GM12873 (cell line): Measurements from ENCODE around the gene PLEKHA1.

Source experiments
- TF ChIP-seq, protein P1 (sequence below): IDR thresholded peaks from 2 replicates; pipeline ENCODE4 v1.5.1; 2012; ENCODE audit warnings: low read depth, mild to moderate bottlenecking, moderate library complexity, low read length, control low read depth; ENCODE audit not compliant: insufficient read depth; ENCODE audit errors: missing control alignments

PLEKHA1 gene

DNA sequence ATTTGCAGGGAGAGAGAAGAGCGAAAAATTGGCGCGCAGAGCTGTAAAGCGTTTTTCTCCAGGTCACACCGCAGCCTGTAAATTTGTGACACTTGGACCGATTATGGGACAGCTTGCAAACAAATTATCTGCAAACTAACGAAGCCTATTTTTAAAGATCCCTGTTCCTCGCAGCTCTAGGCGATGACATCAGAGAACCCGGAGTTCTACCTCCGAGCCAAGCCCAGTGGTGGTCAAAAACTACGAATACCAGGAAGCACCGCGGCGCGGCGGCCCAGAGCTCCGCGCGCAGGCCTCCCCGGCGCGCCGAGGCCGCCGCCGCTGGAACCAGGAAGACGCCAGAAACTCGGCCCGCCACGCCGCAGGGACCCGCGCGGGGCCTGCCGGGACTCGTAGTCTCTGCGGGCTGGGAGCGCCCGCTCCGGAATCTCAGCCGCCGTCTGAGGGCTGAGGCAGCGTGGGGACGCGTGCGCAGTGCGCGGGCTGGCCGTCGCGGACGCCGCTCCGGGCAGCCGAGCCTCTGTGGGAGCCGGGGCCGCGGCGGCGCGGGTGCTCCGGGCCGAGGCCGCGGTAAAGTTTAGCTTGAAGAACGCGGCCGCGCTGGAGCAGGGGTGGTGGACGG, at the start of gene PLEKHA1:
Gene PLEKHA1 (plus strand): TSS at position 472 of the 622 bp plus-strand sequence. CDS start 18,493 bp downstream, outside the sequence.
- TF ChIP-seq, protein P1, sequence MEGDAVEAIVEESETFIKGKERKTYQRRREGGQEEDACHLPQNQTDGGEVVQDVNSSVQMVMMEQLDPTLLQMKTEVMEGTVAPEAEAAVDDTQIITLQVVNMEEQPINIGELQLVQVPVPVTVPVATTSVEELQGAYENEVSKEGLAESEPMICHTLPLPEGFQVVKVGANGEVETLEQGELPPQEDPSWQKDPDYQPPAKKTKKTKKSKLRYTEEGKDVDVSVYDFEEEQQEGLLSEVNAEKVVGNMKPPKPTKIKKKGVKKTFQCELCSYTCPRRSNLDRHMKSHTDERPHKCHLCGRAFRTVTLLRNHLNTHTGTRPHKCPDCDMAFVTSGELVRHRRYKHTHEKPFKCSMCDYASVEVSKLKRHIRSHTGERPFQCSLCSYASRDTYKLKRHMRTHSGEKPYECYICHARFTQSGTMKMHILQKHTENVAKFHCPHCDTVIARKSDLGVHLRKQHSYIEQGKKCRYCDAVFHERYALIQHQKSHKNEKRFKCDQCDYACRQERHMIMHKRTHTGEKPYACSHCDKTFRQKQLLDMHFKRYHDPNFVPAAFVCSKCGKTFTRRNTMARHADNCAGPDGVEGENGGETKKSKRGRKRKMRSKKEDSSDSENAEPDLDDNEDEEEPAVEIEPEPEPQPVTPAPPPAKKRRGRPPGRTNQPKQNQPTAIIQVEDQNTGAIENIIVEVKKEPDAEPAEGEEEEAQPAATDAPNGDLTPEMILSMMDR, result no peak

DNA sequence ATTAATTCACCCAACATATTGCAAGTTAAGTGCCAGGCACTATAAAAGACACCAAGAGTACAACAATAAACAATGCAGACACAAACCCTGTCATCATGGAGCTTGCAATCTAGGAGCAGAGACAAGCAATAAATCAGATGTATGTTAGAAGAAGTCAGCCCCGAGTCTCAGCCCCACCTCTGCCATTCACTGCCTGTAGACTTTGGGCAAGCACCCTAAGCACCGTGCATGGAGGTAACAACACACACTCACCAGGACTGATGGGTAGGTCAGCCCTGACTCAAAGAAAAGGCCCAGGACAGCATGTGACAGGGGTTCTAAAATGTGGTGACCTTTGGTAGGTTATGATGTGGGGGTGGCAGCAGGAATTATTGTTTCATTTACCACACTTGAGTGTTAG, 49.3 kb upstream of the PLEKHA1 start:
- TF ChIP-seq, protein P1, result no peak

DNA sequence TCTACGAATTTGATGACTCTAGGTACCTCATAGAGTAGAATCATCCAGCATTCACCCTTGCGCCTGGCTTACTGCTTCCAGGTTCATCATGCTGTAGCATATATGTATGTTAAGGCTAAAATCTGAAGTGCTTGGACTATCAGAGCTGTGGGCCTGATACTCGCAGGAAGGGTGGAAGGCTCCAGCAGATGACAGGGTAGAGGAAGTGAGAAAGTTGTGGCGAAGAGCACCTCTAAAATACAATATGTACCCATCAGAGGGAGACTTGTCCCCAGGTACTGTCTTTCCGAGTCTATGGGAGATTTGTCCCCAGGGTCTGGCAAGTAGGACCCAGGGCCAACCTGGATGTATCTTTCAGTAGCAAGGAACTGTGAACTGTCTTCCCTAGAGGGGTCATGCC, 48.1 kb upstream of the PLEKHA1 start:
- TF ChIP-seq, protein P1, result no peak

DNA sequence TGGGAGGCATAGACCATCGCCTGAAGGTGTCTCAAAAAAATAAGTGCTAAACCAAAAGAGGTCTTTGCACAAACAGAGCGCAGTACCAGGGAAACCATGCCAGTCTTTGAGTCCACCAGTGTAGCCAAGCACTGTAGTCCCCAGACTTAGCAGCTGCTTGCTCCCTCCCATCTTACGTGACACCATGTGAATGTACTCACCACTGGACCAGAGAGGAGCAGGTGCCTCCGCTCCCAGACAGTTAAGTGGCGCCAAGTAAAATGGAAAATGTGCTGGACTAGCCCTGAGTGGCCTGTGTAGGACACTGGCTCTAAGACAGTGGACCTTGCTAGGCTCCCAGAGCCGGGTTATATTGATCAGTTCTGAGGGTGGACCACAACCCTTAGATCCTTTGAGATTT, 47.7 kb upstream of the PLEKHA1 start:
- TF ChIP-seq, protein P1, result no peak

DNA sequence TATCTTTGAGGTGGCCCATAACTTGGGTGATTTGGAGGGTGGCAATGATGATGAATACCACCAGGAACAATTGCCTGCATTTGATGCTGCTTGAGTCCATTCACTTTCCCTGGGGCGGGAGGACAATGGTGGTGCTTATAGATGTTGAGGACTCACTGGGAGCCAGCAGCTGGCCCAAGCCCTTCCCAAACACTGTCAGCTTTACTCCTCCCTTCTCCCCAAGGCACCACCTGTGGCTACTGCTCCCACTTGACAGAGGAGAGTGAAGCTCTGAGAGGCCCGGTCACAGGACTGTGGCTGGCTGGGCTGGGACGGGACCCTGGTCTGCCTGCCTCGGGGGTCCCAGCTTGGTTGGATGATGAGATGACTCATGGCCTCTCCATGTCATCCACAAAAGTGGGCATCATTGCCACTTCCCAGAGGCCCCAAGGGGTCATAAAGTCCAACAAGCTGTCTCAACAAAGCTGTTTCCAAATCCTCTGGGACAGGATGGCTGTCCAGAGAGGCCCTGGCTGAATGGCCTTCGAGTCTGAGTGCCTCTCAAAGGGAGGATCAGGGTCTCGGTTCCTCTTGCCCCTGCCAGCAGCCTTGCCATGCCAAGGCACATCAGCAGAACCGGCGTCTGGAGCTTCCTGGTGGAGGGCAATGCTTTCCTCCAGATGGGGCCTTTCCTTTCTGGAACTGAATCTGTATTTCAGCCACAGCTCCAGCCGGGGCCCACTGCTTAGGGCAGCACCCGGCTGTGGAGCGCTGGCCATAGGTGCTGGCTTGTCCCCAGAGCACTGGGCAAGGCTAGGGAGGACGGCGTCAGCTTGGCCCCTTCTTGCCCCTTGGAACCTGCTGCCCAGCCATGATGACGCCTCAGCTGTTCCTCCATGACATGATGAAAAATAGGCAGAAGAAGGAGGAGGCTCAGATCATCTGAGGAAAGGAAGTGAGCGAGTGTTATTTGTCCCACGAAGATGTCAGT, 47.0 kb upstream of the PLEKHA1 start:
- TF ChIP-seq, protein P1, result no peak

DNA sequence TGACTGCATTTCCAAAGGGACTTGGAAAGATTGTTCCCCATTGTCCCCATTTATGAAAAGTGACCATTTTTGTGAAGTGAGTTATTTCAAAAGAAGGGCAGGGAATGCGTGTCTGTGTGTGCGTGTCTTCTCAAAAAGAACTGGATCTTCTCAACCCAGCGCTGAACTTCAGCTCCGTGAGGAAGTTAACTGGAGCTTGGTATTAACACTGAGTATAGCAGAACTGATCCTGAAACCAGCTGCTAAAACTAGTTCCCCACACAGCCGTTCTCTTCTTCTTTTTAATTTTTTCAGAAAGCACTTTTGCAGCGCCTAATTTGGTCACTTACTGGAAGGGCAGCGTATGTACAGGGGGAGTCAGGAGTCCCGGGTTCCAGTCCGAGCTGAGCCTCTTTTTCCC, 45.8 kb upstream of the PLEKHA1 start:
- TF ChIP-seq, protein P1, result no peak

DNA sequence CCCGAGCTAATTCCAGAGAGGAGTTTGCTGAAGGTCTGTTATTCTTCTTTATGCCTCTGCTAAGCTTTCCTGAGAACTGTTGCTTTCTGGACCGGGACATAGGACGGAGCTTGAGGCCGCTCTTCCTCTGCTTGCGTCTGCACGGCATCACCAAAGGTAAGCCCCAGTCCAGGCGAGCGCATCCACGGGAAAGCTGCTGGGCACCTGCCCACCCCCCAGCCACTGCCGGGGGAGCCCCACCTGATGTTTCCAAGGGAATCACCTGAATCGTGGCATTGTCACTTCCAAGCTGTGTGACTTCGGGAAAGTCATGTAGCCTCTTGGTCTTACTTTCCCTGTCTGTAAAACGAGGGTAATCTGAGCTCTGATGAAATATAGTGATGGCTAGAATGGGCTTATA, 45.1 kb upstream of the PLEKHA1 start:
- TF ChIP-seq, protein P1, result no peak
